RWPE1 (cell line): ENCODE measurements around the gene KERA.

Experiments
- CTCF ChIA-PET: fragments of 350-600 bp; sonication (Branson Sonifier 250); formaldehyde crosslinking; extraction: SDS; loops from one replicate; lab custom pipeline; 2021; lab: Yijun Ruan, JAX
- POLR2A ChIA-PET: fragments of 400-600 bp; formaldehyde crosslinking; extraction: SDS; loops from one replicate; lab custom pipeline; 2020; ENCODE audit warnings: antibody characterized with exemption; ENCODE audit not compliant: low non-redundant PET; lab: Yijun Ruan, JAX
- DNase-seq: peaks from one replicate; pipeline ENCODE4 v3.0.0; 2012; ENCODE audit warnings: low spot score
- H3K27ac ChIP-seq: fragments of 450-650 bp; 2 replicates; pipeline ENCODE4 v1.5.1; 2017
- CTCF ChIP-seq: fragments of 450-650 bp; conservative IDR thresholded peaks from 2 replicates; pipeline ENCODE4 v1.5.1; 2017; ENCODE audit warnings: low read depth, mild to moderate bottlenecking

Gene KERA

GRCh38 chr12:91057368-91058165 is at the start of gene KERA:
KERA (minus strand) TSS chr12:91058024; CDS start chr12:91056281, 1,743 bp downstream.
- DNase-seq = no peak
- ChIA-PET CTCF (no interaction called here), POLR2A (no interaction called here)
- no peak for TF ChIP-seq CTCF
- H3K27ac ChIP-seq = no peak within 1 kb of the TSS

- ChIA-PET CTCF (no interaction called here), POLR2A (no interaction called here)
- H3K27ac ChIP-seq = no peak overlapping the region
- TF ChIP-seq CTCF = no peak
- no peak for DNase-seq
Observed at GRCh38 chr12:91106283-91106682, 48.5 kb upstream of the KERA start.

GRCh38 chr12:91105807-91106206 is 48.0 kb upstream of the KERA start:
- ChIA-PET CTCF (no interaction called here), POLR2A (no interaction called here)
- no peak for DNase-seq
- H3K27ac ChIP-seq = no peak overlapping the region
- no peak for TF ChIP-seq CTCF

- CTCF ChIA-PET = no interaction called here
- POLR2A ChIA-PET = no interaction called here
- no peak for TF ChIP-seq CTCF
- no peak overlapping the region for H3K27ac ChIP-seq
- DNase-seq = no peak
Observed at GRCh38 chr12:91104812-91105466, 47.1 kb upstream of the KERA start.

GRCh38 chr12:91103624-91104023 is 45.8 kb upstream of the KERA start:
- ChIA-PET POLR2A (no interaction called here), CTCF (no interaction called here)
- no peak for TF ChIP-seq CTCF
- DNase-seq = no peak
- no peak overlapping the region for H3K27ac ChIP-seq

- no peak for DNase-seq
- POLR2A ChIA-PET = no interaction called here
- CTCF ChIA-PET = no interaction called here
- H3K27ac ChIP-seq = no peak overlapping the region
- no peak for TF ChIP-seq CTCF
Observed at GRCh38 chr12:91103101-91103500, 45.3 kb upstream of the KERA start.
